Mucosa of descending colon (tissue), 3 donors: ENCODE results near the gene TTLL7. TPM values are rescaled to one million over a fixed set of nuclear protein-coding genes. Genes with fewer than 3 reads are reported as not detected.

ENCODE experiments used
- ATAC-seq: fragments of 200-7000 bp; cut with Tn5 transposase; one replicate; pipeline ENCODE4 v1.9.1; 2020; ENCODE audit warnings: mild to moderate bottlenecking, moderate library complexity
- DNase-seq, 3 donors: peaks; one replicate each; pipeline ENCODE4 v3.0.0-alpha.2; 2020
- H3K36me3 ChIP-seq: fragments of 200-600 bp; one replicate; pipeline ENCODE4 v1.8.0; 2021; ENCODE audit warnings: low read depth, mild to moderate bottlenecking
- H3K4me1 ChIP-seq: fragments of 200-600 bp; one replicate; pipeline ENCODE4 v1.8.0; 2021; ENCODE audit warnings: low read depth, mild to moderate bottlenecking
- H3K4me3 ChIP-seq: fragments of 200-600 bp; one replicate; pipeline ENCODE4 v1.8.0; 2021; ENCODE audit warnings: mild to moderate bottlenecking
- H3K9me3 ChIP-seq: fragments of 200-600 bp; one replicate; pipeline ENCODE4 v1.8.0; 2021; ENCODE audit warnings: mild to moderate bottlenecking
- intact Hi-C, 2 donors: fragments of 100-400 bp; cut with DNase I in 1 of 2; cut with micrococcal nuclease in 1 of 2; formaldehyde crosslinking; loops; one replicate each; pipeline versions ENCODE4 v1.11.0 to v1.11.1; 2022; cut with DNase I, micrococcal nuclease
- total RNA-seq, 3 donors: library from RNA; stranded (reverse); fragmentation: NEBNext Ultra II Directional in 2 of 3; extraction: Animal tissue kit (Norgen Biotek cat#: 25700) in 2 of 3; gene quantifications; one replicate each; pipeline versions ENCODE4 v1.2.1 to v1.2.4, GENCODE V29; 2021 to 2023
- TF ChIP-seq, protein P1 (sequence below): fragments of 200-600 bp; IDR thresholded peaks from one replicate; pipeline ENCODE4 v1.8.0; 2022; ENCODE audit warnings: antibody characterized with exemption, mild to moderate bottlenecking
- donor health status: DM: no; HTN: no; CAD: no; lungs with moderate emphysema.
- donor health status: DM: no; HTN: no; CAD: no.
- donor health status: DM: no; HTN: yes; CAD: no.

Gene TTLL7
- total RNA-seq, 3 donors from 2014 or later: 3.3 to 21.0 (median 3.8) TPM

DNA sequence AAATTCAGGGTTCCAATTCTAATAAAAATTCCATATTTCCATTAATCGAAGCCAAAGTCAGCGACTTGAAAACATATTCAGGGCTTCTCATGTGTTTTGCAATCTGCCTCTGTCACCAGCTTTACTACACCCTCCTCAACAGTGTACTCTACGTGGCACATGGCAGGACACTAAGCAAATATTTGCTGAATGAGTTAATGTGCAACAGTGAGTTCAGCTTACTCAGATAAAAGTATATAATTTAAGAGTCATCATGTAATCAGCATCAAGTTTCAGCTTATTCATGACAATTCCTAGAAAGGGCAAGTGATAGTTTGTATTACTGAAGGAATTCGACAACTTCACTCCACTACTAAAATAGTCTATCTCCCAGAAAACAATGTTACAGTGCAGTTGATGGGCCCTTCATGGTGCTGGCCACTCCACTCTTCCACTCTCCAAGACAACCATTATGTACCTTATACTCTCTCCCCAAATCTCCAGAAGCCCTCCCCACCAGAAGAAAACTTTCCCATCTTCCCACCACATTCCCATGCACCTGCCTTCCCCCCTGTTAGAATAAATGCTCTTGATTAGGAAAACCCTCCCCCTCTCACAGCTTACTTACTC is 97.3 kb downstream of the TTLL7 start:
- no peak overlapping the region for H3K4me3 ChIP-seq
- ATAC-seq (peak; percentile 100), DNase-seq (peak in 1 of 3 donors; percentile 68)
- no peaks in the 10 kb centered on the region for H3K36me3 ChIP-seq
- intact Hi-C loops: no loop called here
- H3K4me1 ChIP-seq: peaks cover 7% of the 10 kb centered on the region
- no peaks in the 10 kb centered on the region for H3K9me3 ChIP-seq
- TF ChIP-seq, protein P1, sequence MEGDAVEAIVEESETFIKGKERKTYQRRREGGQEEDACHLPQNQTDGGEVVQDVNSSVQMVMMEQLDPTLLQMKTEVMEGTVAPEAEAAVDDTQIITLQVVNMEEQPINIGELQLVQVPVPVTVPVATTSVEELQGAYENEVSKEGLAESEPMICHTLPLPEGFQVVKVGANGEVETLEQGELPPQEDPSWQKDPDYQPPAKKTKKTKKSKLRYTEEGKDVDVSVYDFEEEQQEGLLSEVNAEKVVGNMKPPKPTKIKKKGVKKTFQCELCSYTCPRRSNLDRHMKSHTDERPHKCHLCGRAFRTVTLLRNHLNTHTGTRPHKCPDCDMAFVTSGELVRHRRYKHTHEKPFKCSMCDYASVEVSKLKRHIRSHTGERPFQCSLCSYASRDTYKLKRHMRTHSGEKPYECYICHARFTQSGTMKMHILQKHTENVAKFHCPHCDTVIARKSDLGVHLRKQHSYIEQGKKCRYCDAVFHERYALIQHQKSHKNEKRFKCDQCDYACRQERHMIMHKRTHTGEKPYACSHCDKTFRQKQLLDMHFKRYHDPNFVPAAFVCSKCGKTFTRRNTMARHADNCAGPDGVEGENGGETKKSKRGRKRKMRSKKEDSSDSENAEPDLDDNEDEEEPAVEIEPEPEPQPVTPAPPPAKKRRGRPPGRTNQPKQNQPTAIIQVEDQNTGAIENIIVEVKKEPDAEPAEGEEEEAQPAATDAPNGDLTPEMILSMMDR: no peak

DNA sequence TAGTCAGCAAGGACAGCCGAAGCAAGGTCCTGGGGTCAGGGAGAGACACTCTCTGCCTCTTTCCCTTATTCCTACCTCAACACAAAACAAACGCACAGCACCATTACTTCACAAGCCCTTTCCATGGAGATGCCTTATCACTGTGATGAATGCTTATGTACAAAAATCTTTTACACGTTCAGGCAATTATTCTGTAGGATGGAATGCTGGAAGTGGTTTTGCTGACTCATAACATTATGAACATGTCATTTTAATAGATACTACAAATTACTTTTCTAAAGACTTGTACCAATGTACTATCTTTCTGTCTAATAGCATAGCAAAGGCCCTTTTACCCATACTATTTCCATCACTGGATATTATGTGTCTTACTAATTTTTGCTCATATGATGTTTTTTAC is 98.4 kb downstream of the TTLL7 start:
- Histone ChIP-seq H3K4me1 (peaks cover 7% of the 10 kb centered on the region), H3K36me3 (no peaks in the 10 kb centered on the region), H3K9me3 (no peaks in the 10 kb centered on the region), H3K4me3 (no peak overlapping the region)
- TF ChIP-seq, protein P1: no peak
- DNase-seq (no peak), ATAC-seq (no peak)
- intact Hi-C loops: no loop called here

DNA sequence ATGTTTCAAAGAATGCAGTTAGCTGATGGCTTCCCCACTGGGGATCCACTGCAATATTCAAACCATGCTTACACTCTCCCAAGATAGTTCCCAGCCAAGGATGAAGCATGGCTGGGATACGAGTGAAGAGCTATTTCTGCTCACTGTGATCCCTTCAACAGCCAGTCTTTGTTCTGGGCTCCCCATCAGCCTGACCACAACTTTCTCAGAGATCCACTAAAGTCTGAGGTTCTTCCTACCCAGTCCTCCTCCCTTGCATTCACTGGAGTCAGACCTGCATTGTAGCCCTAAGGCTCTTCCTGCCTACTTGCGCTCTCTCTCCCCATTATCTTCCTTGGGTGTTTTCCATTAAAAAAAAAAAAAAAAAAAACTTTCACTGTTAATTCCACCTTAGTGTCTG is 101.4 kb downstream of the TTLL7 start:
- DNase-seq (no peak), ATAC-seq (no peak)
- Histone ChIP-seq H3K9me3 (no peaks in the 10 kb centered on the region), H3K4me1 (peaks cover 3% of the 10 kb centered on the region), H3K36me3 (no peaks in the 10 kb centered on the region), H3K4me3 (no peak overlapping the region)
- TF ChIP-seq, protein P1: no peak
- intact Hi-C loops: no loop called here

DNA sequence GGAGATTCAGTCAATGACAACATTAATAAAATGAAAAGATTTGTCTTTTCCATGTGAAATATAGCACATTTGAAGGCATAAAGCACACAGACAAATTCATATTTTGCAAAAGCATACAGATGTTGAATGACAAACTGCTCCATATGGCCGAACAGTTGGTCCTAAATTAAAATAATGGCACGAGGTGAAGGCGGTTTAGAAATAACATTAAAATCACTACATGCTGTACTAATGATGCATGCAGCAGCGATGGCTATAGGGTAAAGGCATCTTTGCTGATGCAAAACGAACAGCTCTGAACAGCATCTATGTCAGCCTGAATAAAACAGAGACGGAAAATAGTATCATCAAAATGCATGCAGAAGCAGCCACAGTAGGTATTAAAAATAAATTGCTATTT is 102.6 kb downstream of the TTLL7 start:
- Histone ChIP-seq H3K4me3 (no peak overlapping the region), H3K36me3 (no peaks in the 10 kb centered on the region), H3K4me1 (no peaks in the 10 kb centered on the region), H3K9me3 (no peaks in the 10 kb centered on the region)
- ATAC-seq: no peak
- TF ChIP-seq, protein P1: no peak
- DNase-seq: no peak
- intact Hi-C loops: no loop called here

DNA sequence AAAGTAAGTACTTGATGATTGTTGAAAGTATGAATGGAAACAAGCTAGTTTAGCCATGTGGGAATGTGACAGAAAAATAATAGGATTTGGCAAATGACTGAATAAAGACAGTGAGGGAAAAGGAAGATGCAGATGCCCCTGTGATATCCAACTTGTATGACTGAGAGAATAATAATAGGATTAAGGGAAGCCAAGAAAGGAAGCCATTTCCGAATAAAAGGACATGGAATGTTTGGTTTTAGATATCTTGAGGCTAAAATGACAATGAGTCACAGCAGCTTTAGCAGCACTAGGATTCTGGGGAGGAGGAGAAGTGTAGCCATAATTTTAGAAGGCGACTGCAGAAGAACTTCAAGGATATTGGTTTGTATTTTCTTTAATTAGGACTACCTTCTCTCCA is 109.2 kb downstream of the TTLL7 start:
- intact Hi-C loops: no loop called here
- H3K4me1 ChIP-seq: no peaks in the 10 kb centered on the region

More for the DNA sequence above, 109.2 kb downstream of the TTLL7 start:
- H3K36me3 ChIP-seq: no peaks in the 10 kb centered on the region
- TF ChIP-seq, protein P1: no peak
- ATAC-seq (no peak), DNase-seq (no peak)
- H3K9me3 ChIP-seq: no peaks in the 10 kb centered on the region
- no peak overlapping the region for H3K4me3 ChIP-seq
